ENCODE results near the gene ARSG. TPM values are rescaled to one million over a fixed set of nuclear protein-coding genes. Genes with fewer than 3 reads are reported as not detected.

The ARSG gene
- total and polyA plus RNA-seq, 2 of the 4 experiments (the other 2 are of a cell fraction): 2.9 to 3.0 TPM

DNA sequence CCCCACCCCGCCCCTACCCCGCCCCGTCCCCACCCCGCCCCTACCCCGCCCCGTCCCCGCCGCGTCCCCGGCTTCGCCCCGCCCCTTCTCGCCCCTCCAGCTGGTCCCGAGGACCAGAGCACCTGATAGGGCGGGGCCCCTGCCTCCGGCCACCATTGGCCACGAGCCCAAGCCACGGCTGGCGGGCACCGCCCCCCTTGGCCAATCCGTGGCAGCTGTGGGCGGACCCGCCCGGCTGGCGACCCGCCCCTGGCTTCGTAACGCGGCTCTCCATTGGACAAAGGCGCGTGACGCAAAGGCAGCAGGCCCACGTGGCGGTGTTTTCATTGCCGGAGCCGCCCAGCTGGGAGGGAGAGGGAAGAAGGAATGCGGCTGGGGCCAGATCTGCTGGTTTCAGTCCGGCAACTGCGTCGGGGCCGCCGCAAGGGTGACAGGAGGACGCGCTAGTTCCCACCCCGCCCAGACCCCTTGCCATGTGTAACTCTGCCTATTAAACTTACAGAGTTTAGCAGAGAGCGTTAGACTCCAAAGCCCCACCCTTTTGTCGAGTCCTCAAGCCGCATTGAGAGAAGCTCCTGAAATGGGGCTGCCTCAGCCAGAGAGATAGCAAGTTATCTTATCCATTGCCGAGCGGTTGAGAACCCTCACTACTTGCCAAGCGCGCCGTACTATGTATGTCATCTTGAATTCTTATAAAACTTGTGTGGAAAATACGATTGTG, 166.4 kb downstream of the ARSG start:
- no peak overlapping the region for H3K14ac ChIP-seq (replicated peaks; ENCODE audit: low read depth, low read length)
- H2AK5ac ChIP-seq (ENCODE audit: low read depth, low read length): no peak overlapping the region
- peak overlapping the region; percentile 6 for H2AK9ac ChIP-seq (replicated peaks; ENCODE audit: low read depth, low read length, poor library complexity)
- H3K56ac ChIP-seq (ENCODE audit: extremely low read depth, insufficient read depth, low read length): 0 out of 2 replicates have a peak overlapping the region, but pooled peaks have one; percentile 7
- H3K4me1 ChIP-seq (ENCODE audit: control insufficient read depth, insufficient read depth, low read length): peaks cover 2% of the 10 kb centered on the region; the same call in 1 of the 2 replicates
- no peaks in the 10 kb centered on the region for H3K36me3 ChIP-seq (ENCODE audit: control insufficient read depth, insufficient read depth, low read length)
- ChIA-PET POLR2A (ENCODE audit: unreplicated experiment) (interaction anchor here (0.6 to 0.7 kb wide), 3 partner anchors 301 to 459 kb away, joined by 3 to 7 read pairs (median 3); no protein-coding TSS in a partner anchor), CTCF (interaction anchor here (0.9 to 2.5 kb wide), 4 partner anchors 17 to 285 kb away, joined by 3 to 15 read pairs (median 4); no protein-coding TSS in a partner anchor)
- peak overlapping the region; percentile 89 for H2AFZ ChIP-seq (replicated peaks; ENCODE audit: low read length, poor library complexity)
- 0 out of 2 replicates have a peak overlapping the region, but pooled peaks have one; percentile 32 for H3K9ac ChIP-seq (ENCODE audit: low read depth, low read length)
- no peak overlapping the region for H2BK120ac ChIP-seq (ENCODE audit: low read depth, low read length)
- no peak overlapping the region for H3K27ac ChIP-seq (ENCODE audit: insufficient read depth, low read length)
- H3K4me2 ChIP-seq (ENCODE audit: low read depth, low read length): peak overlapping the region; percentile 83
- DNase-seq (peak; percentile 98), ATAC-seq (ENCODE audit: low read depth) (peak; percentile 93)
- no peak overlapping the region for H4K8ac ChIP-seq (ENCODE audit: low read depth in 2 of 2, low read length in 2 of 2)
- no peak overlapping the region for H2BK20ac ChIP-seq (ENCODE audit: low read depth, low read length)
- no peak overlapping the region for H3K23ac ChIP-seq (ENCODE audit: low read depth, low read length)
- H3K4me3 ChIP-seq (ENCODE audit: insufficient read depth, low read depth, low read length): peak overlapping the region; percentile 65
- BruUV-seq (replicated peaks): no TSS peak
- peaks cover 6 to 38% of the 10 kb centered on the region in 2 experiments; a peak in 2 of 4 replicates for H3K79me1 ChIP-seq (ENCODE audit: low read depth in 1 of 2, low read length in 2 of 2)
- peaks cover 2% of the 10 kb centered on the region; the same call in 1 of the 2 replicates for H3K27me3 ChIP-seq (ENCODE audit: control insufficient read depth, insufficient read depth, low read length)
- no peak overlapping the region for H2BK5ac ChIP-seq (ENCODE audit: low read depth, low read length, poor library complexity, severe bottlenecking)
- H4K20me1 ChIP-seq (ENCODE audit: insufficient read depth, low read length): peaks cover 27% of the 10 kb centered on the region; the same call in 1 of the 2 replicates
- 0% methylated on average over 4 of the region's 54 CpGs; no CpG with 5 or more reads in 1 of the 2 experiments for WGBS, 2 experiments (ENCODE audit: extremely low coverage in 2 of 2, insufficient read length in 1 of 2)
- no peak overlapping the region for H4K91ac ChIP-seq (ENCODE audit: insufficient read depth, low read depth, low read length)
- H3K9me1 ChIP-seq (ENCODE audit: insufficient read depth, low read length): no peaks in the 10 kb centered on the region
- H3K9me3 ChIP-seq (ENCODE audit: control insufficient read depth, insufficient read depth, low read length): no peaks in the 10 kb centered on the region
- dilution Hi-C loops (cut with HindIII; ENCODE audit: low sequenced_read_pairs, unreplicated experiment) (no loop called here), intact Hi-C loops (cut with micrococcal nuclease) (loop anchor here (1.0 to 5.0 kb wide), 2 partner anchors 75 to 194 kb away; no protein-coding TSS in a partner anchor), in situ Hi-C loops (cut with MboI; ENCODE audit: low sequenced_read_pairs) (loop anchor here (25.0 kb wide), 1 partner anchor 495 kb away; no protein-coding TSS in a partner anchor)
- H3K18ac ChIP-seq (ENCODE audit: low read depth, low read length): no peak overlapping the region
- H3K4ac ChIP-seq (ENCODE audit: low read depth, low read length): no peak overlapping the region
- H4K5ac ChIP-seq (ENCODE audit: low read depth, low read length): no peak overlapping the region
- H2BK15ac ChIP-seq (ENCODE audit: low read depth, low read length): no peak overlapping the region
- TF ChIP-seq, protein P1, sequence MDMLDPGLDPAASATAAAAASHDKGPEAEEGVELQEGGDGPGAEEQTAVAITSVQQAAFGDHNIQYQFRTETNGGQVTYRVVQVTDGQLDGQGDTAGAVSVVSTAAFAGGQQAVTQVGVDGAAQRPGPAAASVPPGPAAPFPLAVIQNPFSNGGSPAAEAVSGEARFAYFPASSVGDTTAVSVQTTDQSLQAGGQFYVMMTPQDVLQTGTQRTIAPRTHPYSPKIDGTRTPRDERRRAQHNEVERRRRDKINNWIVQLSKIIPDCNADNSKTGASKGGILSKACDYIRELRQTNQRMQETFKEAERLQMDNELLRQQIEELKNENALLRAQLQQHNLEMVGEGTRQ (IDR thresholded peaks at IDR 0.05; ENCODE audit: low read depth, low read length): peak; percentile 96
- TF ChIP-seq RCOR1 (IDR thresholded peaks at IDR 0.05; ENCODE audit: insufficient replicate concordance, low read length): no peak
- peak; percentile 39; the same call in 1 of the 2 replicates for TF ChIP-seq FOS (IDR thresholded peaks at IDR 0.05; ENCODE audit: low read depth, low read length)
- TF ChIP-seq MAZ (IDR thresholded peaks at IDR 0.05; ENCODE audit: borderline replicate concordance, low read depth, low read length): peak; percentile 59; the same call in 1 of the 2 replicates
- TF ChIP-seq CEBPB (IDR thresholded peaks at IDR 0.05; ENCODE audit: low read depth, low read length): peak; percentile 49; the same call in 1 of the 2 replicates
- TF ChIP-seq CHD1 (IDR thresholded peaks at IDR 0.05; ENCODE audit: low read depth, low read length): no peak
- TF ChIP-seq MXI1 (IDR thresholded peaks at IDR 0.05; ENCODE audit: borderline replicate concordance, low read depth, low read length): peak; percentile 89; the same call in 1 of the 2 replicates

Measured in IMR-90 (cell line).